PC-3 (cell line): Measurements from ENCODE around the gene ZNF423. TPM values are rescaled to one million over a fixed set of nuclear protein-coding genes. Genes with fewer than 3 reads are reported as not detected.

Experiments used
- ATAC-seq: fragments of 200-7000 bp; cut with Tn5 transposase; 2 replicates; pipeline ENCODE4 v1.9.1; 2020; ENCODE audit warnings: mild to moderate bottlenecking, moderate library complexity
- BruUV-seq: library from RNA; stranded (reverse); fragments of 400-500 nt; replicated peaks from 2 replicates; lab custom pipeline; 2021; lab: Mats Ljungman, UMichigan
- CTCF ChIA-PET: fragments of 300-600 bp; sonication (Branson Sonifier 250); formaldehyde crosslinking; loops from one replicate; lab custom pipeline; 2022; ENCODE audit warnings: antibody characterized with exemption; lab: Charles Lee
- POLR2A ChIA-PET: fragments of 300-600 bp; sonication (Branson Sonifier 250); formaldehyde crosslinking; loops from one replicate; lab custom pipeline; 2022; ENCODE audit warnings: antibody characterized with exemption; ENCODE audit not compliant: unreplicated experiment; lab: Charles Lee
- DNase-seq: peaks from one replicate; pipeline ENCODE4 v3.0.0-alpha.2; 2015
- H2AFZ ChIP-seq: fragments of 300-600 bp; sonication (generic); 2 replicates; pipeline ENCODE4 v1.6.0; 2016; ENCODE audit warnings: antibody characterized with exemption, low read length
- H3F3A ChIP-seq: fragments of 300-600 bp; sonication (generic); one replicate; pipeline ENCODE4 v1.6.0; 2017; ENCODE audit warnings: antibody characterized with exemption, low read length, control low read depth, mild to moderate bottlenecking; ENCODE audit not compliant: unreplicated experiment
- H3K27ac ChIP-seq: fragments of 300-600 bp; sonication (generic); 2 replicates; pipeline ENCODE4 v1.5.1; 2016; ENCODE audit warnings: mild to moderate bottlenecking, low read length
- H3K27me3 ChIP-seq: fragments of 300-600 bp; sonication (generic); 2 replicates; pipeline ENCODE4 v1.6.1; 2016; ENCODE audit warnings: low read length, mixed read lengths
- H3K36me3 ChIP-seq: fragments of 300-600 bp; sonication (generic); 2 replicates; pipeline ENCODE4 v1.6.1; 2016; ENCODE audit warnings: low read depth, mixed run types, low read length, mixed read lengths
- H3K4me1 ChIP-seq: fragments of 300-600 bp; sonication (generic); 2 replicates; pipeline ENCODE4 v1.5.1; 2016; ENCODE audit warnings: low read length; ENCODE audit not compliant: insufficient read depth
- H3K4me2 ChIP-seq: fragments of 300-600 bp; sonication (generic); 2 replicates; pipeline ENCODE4 v1.6.0; 2016; ENCODE audit warnings: low read length
- H3K4me3 ChIP-seq: fragments of 300-600 bp; sonication (generic); 2 replicates; pipeline ENCODE4 v1.5.1; 2016; ENCODE audit warnings: mild to moderate bottlenecking, low read length, mixed read lengths
- H3K79me2 ChIP-seq: fragments of 300-600 bp; sonication (generic); 2 replicates; pipeline ENCODE4 v1.6.1; 2017; ENCODE audit warnings: low read length, mixed read lengths
- H3K9ac ChIP-seq: fragments of 300-600 bp; sonication (generic); 2 replicates; pipeline ENCODE4 v1.6.0; 2016; ENCODE audit warnings: mild to moderate bottlenecking, low read length
- H3K9me2 ChIP-seq: fragments of 300-600 bp; sonication (generic); replicated peaks from 2 replicates; pipeline ENCODE4 v1.6.1; 2016; ENCODE audit warnings: mixed run types, low read length, mixed read lengths
- H3K9me3 ChIP-seq: fragments of 300-600 bp; sonication (generic); 2 replicates; pipeline ENCODE4 v1.6.1; 2016; ENCODE audit warnings: low read length, mixed read lengths
- H4K20me1 ChIP-seq: fragments of 300-600 bp; sonication (generic); 2 replicates; pipeline ENCODE4 v1.6.1; 2016; ENCODE audit warnings: low read length, mixed read lengths
- EZH2 ChIP-seq: fragments of 300-600 bp; sonication (generic); IDR thresholded peaks from one replicate; pipeline ENCODE4 v1.6.1; 2017; ENCODE audit warnings: antibody characterized with exemption, mild to moderate bottlenecking, low read length; ENCODE audit not compliant: unreplicated experiment
- EZH2phosphoT487 ChIP-seq: fragments of 300-600 bp; sonication (generic); IDR thresholded peaks from 2 replicates; pipeline ENCODE4 v1.6.1; 2018; ENCODE audit warnings: mild to moderate bottlenecking, antibody characterized with exemption, low read length, borderline replicate concordance
- intact Hi-C: fragments of 100-400 bp; cut with micrococcal nuclease; formaldehyde crosslinking; loops from 2 replicates; pipeline ENCODE4 v1.9.0; 2023
- total RNA-seq: library from RNA; depleted of rRNA; stranded (reverse); fragments of >200 nt; gene quantifications from 2 replicates; pipeline ENCODE4 v1.2.3, GENCODE V29; 2014
- TF ChIP-seq, protein P1 (sequence below): fragments of 300-600 bp; sonication (generic); conservative IDR thresholded peaks from 2 replicates; pipeline ENCODE4 v1.5.1; 2017; ENCODE audit warnings: antibody characterized with exemption, low read depth, mild to moderate bottlenecking, low read length

ZNF423 gene
- total RNA-seq, 1 experiment from 2014 or later = not detected

DNA sequence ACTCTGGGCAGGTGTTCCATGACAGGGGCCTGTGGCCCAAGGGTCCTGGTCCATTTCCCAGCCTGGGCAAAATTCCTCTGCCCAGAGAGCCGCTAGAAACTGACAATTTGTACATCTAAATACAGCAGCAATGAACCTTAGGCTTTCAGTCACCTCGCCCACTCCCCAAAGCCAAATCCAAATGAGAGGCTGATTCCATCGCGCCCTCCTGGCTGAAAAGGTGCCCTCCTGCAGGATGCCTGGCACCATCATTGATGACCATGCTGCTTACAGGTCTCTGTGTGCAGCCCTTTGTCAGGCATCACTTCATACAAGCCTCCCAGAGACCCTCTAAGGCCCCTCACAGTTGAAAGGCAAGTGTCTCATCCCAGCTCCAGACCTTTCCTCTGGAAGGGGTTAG is 367.6 kb downstream of the ZNF423 start:
- H4K20me1 ChIP-seq = no peaks in the 10 kb centered on the region
- TF ChIP-seq EZH2 (no peak), EZH2phosphoT487 (no peak)
- TF ChIP-seq, protein P1, sequence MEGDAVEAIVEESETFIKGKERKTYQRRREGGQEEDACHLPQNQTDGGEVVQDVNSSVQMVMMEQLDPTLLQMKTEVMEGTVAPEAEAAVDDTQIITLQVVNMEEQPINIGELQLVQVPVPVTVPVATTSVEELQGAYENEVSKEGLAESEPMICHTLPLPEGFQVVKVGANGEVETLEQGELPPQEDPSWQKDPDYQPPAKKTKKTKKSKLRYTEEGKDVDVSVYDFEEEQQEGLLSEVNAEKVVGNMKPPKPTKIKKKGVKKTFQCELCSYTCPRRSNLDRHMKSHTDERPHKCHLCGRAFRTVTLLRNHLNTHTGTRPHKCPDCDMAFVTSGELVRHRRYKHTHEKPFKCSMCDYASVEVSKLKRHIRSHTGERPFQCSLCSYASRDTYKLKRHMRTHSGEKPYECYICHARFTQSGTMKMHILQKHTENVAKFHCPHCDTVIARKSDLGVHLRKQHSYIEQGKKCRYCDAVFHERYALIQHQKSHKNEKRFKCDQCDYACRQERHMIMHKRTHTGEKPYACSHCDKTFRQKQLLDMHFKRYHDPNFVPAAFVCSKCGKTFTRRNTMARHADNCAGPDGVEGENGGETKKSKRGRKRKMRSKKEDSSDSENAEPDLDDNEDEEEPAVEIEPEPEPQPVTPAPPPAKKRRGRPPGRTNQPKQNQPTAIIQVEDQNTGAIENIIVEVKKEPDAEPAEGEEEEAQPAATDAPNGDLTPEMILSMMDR = no peak
- ChIA-PET CTCF (no interaction called here), POLR2A (no interaction called here)
- no peaks in the 10 kb centered on the region for H3F3A ChIP-seq
- H3K36me3 ChIP-seq = no peaks in the 10 kb centered on the region
- no peaks in the 10 kb centered on the region for H3K4me1 ChIP-seq
- H3K79me2 ChIP-seq = no peaks in the 10 kb centered on the region
- ATAC-seq = no peak
- peaks cover 15% of the 10 kb centered on the region for H3K27me3 ChIP-seq
- intact Hi-C loops = no loop called here
- no TSS peak for BruUV-seq
- DNase-seq = no peak
- no peak overlapping the region for H3K4me3 ChIP-seq
- H2AFZ ChIP-seq = no peak overlapping the region
- H3K9me2 ChIP-seq = no peaks in the 10 kb centered on the region
- H3K9me3 ChIP-seq = no peaks in the 10 kb centered on the region
- H3K27ac ChIP-seq = no peak overlapping the region
- H3K4me2 ChIP-seq = no peak overlapping the region
- H3K9ac ChIP-seq = no peak overlapping the region

DNA sequence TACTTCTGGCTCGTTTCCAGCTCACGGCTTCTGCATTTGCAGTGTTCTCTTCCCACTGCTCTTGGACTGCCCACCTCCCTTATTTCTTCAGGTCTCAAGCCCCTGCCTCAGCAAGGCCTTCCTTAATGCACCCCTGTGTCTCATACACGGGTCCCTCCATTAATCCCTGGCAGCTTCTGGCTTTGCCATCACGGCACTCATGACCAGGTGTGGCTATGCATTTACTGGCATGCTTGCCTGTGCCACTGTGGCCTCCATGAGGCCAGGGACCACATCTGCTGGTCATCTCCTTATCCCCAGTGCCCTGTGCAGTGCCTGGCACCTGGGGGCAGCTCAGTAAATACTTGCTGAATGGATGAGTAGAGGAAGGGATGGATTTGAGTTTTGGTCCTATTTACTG is 368.2 kb downstream of the ZNF423 start:
- Histone ChIP-seq H3K9me3 (no peaks in the 10 kb centered on the region), H3K79me2 (no peaks in the 10 kb centered on the region), H3K4me1 (no peaks in the 10 kb centered on the region), H3K4me3 (no peak overlapping the region), H3K27ac (no peak overlapping the region), H3K27me3 (peaks cover 19% of the 10 kb centered on the region), H2AFZ (no peak overlapping the region), H3K9ac (no peak overlapping the region), H3F3A (no peaks in the 10 kb centered on the region), H3K4me2 (no peak overlapping the region), H3K9me2 (no peaks in the 10 kb centered on the region), H4K20me1 (no peaks in the 10 kb centered on the region), H3K36me3 (no peaks in the 10 kb centered on the region)
- BruUV-seq = no TSS peak
- CTCF ChIA-PET = no interaction called here
- ATAC-seq (no peak), DNase-seq (no peak)
- intact Hi-C loops = no loop called here
- POLR2A ChIA-PET = no interaction called here
- TF ChIP-seq EZH2 (no peak), EZH2phosphoT487 (no peak)
- TF ChIP-seq, protein P1 = no peak

DNA sequence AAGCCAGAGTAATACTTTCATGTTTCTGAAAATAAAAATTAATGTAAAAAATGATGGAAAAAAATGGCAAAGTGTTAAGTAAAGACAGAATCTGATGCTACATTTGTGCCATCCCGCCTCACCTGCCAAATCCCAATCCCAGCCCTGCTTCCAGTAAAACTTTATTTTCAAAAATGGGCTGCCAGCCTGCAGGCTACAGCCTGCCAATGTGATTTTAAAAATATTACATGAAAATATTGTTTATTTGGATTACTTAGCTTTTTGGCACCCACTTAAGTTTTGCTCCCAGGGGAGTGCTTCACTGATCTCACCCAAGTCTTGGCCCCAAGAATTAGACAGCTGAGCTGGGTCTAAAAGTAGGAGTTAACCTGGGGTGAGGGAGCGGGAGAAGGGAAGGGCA is 369.5 kb downstream of the ZNF423 start:
- ChIA-PET POLR2A (no interaction called here), CTCF (no interaction called here)
- H3K9me2 ChIP-seq = no peaks in the 10 kb centered on the region
- H3K9ac ChIP-seq = no peak overlapping the region
- H2AFZ ChIP-seq = no peak overlapping the region
- no peak overlapping the region for H3K4me3 ChIP-seq
- peaks cover 26% of the 10 kb centered on the region for H3K27me3 ChIP-seq
- TF ChIP-seq EZH2 (no peak), EZH2phosphoT487 (no peak)
- TF ChIP-seq, protein P1 = no peak
- DNase-seq = no peak
- H3K4me2 ChIP-seq = no peak overlapping the region
- H3K4me1 ChIP-seq = no peaks in the 10 kb centered on the region
- no peaks in the 10 kb centered on the region for H4K20me1 ChIP-seq
- H3K36me3 ChIP-seq = no peaks in the 10 kb centered on the region
- intact Hi-C loops = no loop called here
- H3F3A ChIP-seq = no peaks in the 10 kb centered on the region
- no TSS peak for BruUV-seq
- H3K27ac ChIP-seq = no peak overlapping the region
- no peaks in the 10 kb centered on the region for H3K79me2 ChIP-seq
- ATAC-seq = no peak
- H3K9me3 ChIP-seq = no peaks in the 10 kb centered on the region
